ENCODE data around the gene GABRR2. TPM values are rescaled to one million over a fixed set of nuclear protein-coding genes. Genes with fewer than 3 reads are reported as not detected.

Gene GABRR2
- 0.92 TPM in 1 of 2 replicates, not detected in the other for total RNA-seq (ENCODE audit: low replicate concordance)
- long read RNA-seq, result 0 reads

DNA sequence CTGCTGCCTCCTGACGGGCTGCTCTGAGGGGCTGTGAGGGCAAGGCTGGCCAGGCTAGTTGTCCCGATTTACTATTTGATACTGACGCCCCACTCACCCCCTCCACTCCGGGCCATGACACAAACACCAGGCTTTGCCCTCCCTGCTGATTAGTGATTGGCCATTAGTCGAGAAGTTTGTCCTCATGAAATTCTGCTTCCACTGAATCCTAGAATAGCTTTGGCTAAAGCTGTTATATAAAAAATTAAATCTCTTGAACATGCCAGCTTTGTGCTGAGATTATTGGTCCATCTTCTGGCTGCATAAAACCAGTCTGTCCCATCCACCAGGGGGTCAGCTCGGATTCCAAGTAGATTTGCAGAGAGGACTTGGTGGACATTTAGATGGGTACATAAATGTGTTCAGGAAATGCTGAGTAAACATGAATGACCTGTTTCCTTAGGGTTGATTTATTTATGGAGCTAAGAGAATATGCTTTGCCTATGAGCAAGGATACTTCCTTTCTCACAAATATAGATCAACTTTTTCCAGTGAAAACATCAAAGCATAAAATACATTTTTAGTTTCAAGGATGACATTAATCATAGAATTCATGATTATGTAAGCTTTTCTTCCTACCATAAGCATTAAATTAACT is at the start of gene GABRR2:
GABRR2 (minus strand) TSS at position 51 of the 637 bp plus-strand sequence. CDS start 134 bp downstream, outside the sequence.
- H3K4me1 Mint-ChIP-seq (ENCODE audit: unreplicated experiment), result peaks cover 10% of the 10 kb centered on the region
- no peak within 1 kb of the TSS for H3K4me3 Mint-ChIP-seq
- H3K27me3 Mint-ChIP-seq, result peaks cover 1% of the 10 kb centered on the region
- H3K36me3 Mint-ChIP-seq, result peaks cover 17% of the 10 kb centered on the region
- H3K9me3 Mint-ChIP-seq, result peaks cover 8% of the 10 kb centered on the region
- no peak for DNase-seq (ENCODE audit: extremely low spot score, unreplicated experiment)
- TF ChIP-seq, protein P1, sequence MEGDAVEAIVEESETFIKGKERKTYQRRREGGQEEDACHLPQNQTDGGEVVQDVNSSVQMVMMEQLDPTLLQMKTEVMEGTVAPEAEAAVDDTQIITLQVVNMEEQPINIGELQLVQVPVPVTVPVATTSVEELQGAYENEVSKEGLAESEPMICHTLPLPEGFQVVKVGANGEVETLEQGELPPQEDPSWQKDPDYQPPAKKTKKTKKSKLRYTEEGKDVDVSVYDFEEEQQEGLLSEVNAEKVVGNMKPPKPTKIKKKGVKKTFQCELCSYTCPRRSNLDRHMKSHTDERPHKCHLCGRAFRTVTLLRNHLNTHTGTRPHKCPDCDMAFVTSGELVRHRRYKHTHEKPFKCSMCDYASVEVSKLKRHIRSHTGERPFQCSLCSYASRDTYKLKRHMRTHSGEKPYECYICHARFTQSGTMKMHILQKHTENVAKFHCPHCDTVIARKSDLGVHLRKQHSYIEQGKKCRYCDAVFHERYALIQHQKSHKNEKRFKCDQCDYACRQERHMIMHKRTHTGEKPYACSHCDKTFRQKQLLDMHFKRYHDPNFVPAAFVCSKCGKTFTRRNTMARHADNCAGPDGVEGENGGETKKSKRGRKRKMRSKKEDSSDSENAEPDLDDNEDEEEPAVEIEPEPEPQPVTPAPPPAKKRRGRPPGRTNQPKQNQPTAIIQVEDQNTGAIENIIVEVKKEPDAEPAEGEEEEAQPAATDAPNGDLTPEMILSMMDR (conservative IDR thresholded peaks at IDR 0.05), result no peak
- no peak within 1 kb of the TSS for H3K27ac Mint-ChIP-seq

DNA sequence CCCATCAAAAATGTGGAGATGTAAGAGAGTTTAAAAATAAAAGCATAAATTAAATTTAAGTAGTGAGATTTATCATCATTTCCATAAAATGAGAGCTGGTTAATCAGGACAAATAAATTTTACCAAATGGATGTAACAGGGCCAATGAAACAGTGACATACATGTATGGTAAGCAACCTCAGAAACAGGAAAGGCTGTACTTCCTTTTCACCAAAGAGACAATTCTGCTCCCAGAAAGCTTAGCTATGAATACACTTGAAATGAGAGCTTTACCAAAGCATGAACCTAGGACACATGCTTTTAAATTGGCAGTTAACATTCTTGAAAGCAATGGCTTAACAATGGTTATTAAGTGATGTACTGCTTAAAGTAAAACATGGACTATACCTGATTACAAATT is 49.5 kb upstream of the GABRR2 start:
- Mint-ChIP-seq H3K9me3 (no peaks in the 10 kb centered on the region), H3K27me3 (no peaks in the 10 kb centered on the region), H3K4me3 (no peak overlapping the region), H3K36me3 (no peaks in the 10 kb centered on the region), H3K4me1 (ENCODE audit: unreplicated experiment) (peaks cover 9% of the 10 kb centered on the region), H3K27ac (no peak overlapping the region)
- TF ChIP-seq, protein P1 (conservative IDR thresholded peaks at IDR 0.05), result no peak
- DNase-seq (ENCODE audit: extremely low spot score, unreplicated experiment), result no peak

DNA sequence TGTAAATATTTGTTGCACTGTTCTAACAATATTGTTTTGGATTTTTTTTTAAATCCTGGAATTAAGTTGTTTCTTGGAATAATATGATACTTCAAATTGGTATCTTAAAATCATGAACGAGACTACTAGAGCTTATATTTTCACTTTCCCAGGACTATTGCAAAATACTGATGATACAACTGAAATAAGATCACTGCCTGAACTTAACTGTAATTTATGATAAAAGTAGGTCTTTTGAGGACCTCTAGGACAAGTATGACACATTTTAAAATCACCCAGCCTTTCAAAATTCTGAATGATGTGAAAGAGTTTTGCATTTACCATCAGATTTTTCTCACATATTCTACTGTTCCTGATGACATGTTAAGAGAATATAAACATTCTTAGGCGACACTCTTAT is 46.1 kb upstream of the GABRR2 start:
- TF ChIP-seq, protein P1 (conservative IDR thresholded peaks at IDR 0.05), result no peak
- DNase-seq (ENCODE audit: extremely low spot score, unreplicated experiment), result no peak
- H3K4me3 Mint-ChIP-seq, result no peak overlapping the region
- H3K27ac Mint-ChIP-seq, result no peak overlapping the region
- H3K36me3 Mint-ChIP-seq, result no peaks in the 10 kb centered on the region
- no peaks in the 10 kb centered on the region for H3K9me3 Mint-ChIP-seq
- no peaks in the 10 kb centered on the region for H3K27me3 Mint-ChIP-seq
- H3K4me1 Mint-ChIP-seq (ENCODE audit: unreplicated experiment), result no peaks in the 10 kb centered on the region

DNA sequence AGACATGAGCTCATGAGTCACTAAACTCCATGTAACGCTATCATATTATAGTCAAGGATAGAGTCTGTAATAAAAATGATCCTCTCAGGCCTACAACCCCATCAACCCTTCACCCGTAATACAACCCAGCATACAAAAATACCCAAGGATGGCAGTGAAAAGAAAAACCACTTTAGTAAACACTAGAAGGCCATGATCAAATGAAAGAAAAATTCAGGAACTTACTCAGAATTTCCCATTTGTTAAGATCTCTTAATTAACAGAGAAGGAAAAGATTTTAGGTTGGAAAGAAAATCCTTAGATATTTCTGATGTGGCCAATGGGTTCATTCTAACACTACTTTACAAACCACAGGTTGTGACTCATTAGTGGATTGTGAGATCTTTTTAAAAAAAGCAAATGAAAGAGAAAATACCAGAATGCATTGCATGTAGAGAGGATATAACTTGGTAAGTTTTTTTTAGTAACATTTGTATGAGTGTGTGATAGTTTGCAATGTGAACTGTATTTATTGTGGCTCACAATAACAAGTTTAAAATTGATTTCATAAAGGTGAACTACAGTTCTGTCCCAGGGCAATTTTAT is 45.4 kb upstream of the GABRR2 start:
- Mint-ChIP-seq H3K27me3 (no peaks in the 10 kb centered on the region), H3K36me3 (no peaks in the 10 kb centered on the region), H3K9me3 (no peaks in the 10 kb centered on the region), H3K27ac (no peak overlapping the region), H3K4me1 (ENCODE audit: unreplicated experiment) (no peaks in the 10 kb centered on the region), H3K4me3 (no peak overlapping the region)
- TF ChIP-seq, protein P1 (conservative IDR thresholded peaks at IDR 0.05), result no peak
- DNase-seq (ENCODE audit: extremely low spot score, unreplicated experiment), result no peak

DNA sequence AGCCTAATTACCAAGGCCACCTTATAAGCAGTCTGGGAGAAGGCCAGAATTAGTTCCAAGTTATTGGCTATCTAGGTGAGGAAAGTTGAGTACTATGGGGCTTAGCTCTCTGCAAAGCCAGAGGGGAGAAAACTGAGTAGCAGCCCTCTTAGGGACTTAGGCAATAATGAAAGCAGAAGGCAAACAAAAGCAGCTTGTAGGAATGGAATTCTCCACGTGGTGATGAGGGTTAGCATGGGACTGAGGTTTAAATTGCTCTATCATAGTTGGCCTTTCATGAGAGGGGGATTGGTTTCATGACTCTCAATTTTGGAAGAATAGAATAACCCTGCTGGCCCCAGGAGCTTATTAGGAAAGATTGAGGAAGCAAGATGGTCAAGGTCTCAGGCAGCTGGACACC is 44.5 kb upstream of the GABRR2 start:
- H3K4me3 Mint-ChIP-seq, result no peak overlapping the region
- H3K27me3 Mint-ChIP-seq, result no peaks in the 10 kb centered on the region
- H3K36me3 Mint-ChIP-seq, result no peaks in the 10 kb centered on the region
- no peaks in the 10 kb centered on the region for H3K4me1 Mint-ChIP-seq (ENCODE audit: unreplicated experiment)
- no peak overlapping the region for H3K27ac Mint-ChIP-seq
- no peaks in the 10 kb centered on the region for H3K9me3 Mint-ChIP-seq
- TF ChIP-seq, protein P1 (conservative IDR thresholded peaks at IDR 0.05), result no peak
- DNase-seq (ENCODE audit: extremely low spot score, unreplicated experiment), result no peak
